AG04450 (cell line): ENCODE results near the gene NT5DC4. TPM values are rescaled to one million over a fixed set of nuclear protein-coding genes. Genes with fewer than 3 reads are reported as not detected.

Experiments
- CTCF ChIA-PET: fragments of 300-600, 350-600 bp; formaldehyde crosslinking; extraction: SDS; loops from one replicate; lab custom pipeline; 2022; ENCODE audit warnings: antibody characterized with exemption, inconsistent platforms; lab: Charles Lee
- POLR2A ChIA-PET: fragments of 350-600 bp; formaldehyde crosslinking; extraction: SDS; loops from one replicate; lab custom pipeline; 2021; ENCODE audit warnings: antibody characterized with exemption, inconsistent platforms; lab: Yijun Ruan, JAX
- DNase-seq: peaks from one replicate; pipeline ENCODE4 v3.0.0-alpha.2; 2011; ENCODE audit warnings: low read depth, low spot score
- H3K27ac ChIP-seq: one replicate; pipeline ENCODE4 v1.5.1; 2012; ENCODE audit warnings: low read depth, low read length, control low read depth
- H3K27me3 ChIP-seq: one replicate; pipeline ENCODE4 v1.6.0; 2012; ENCODE audit warnings: low read length; ENCODE audit not compliant: control insufficient read depth, insufficient read depth
- H3K4me3 ChIP-seq: 2 replicates; pipeline ENCODE4 v1.5.1; 2011; ENCODE audit warnings: mild to moderate bottlenecking, low read depth, low read length, control low read depth
- H3K9me3 ChIP-seq: 2 replicates; pipeline ENCODE4 v1.5.1; 2012; ENCODE audit warnings: low read length; ENCODE audit not compliant: control insufficient read depth, insufficient read depth
- polyA plus RNA-seq: library from polyadenylated mRNA; depleted of rRNA; stranded (reverse); fragments of >200 nt; gene quantifications from 2 replicates; pipeline ENCODE4 v1.2.3, GENCODE V29; 2011
- TF ChIP-seq, protein P1 (sequence below): IDR thresholded peaks from 2 replicates; pipeline ENCODE4 v1.5.1; 2011; ENCODE audit warnings: low read depth, low read length, control low read depth, inconsistent platforms

Gene NT5DC4
- polyA plus RNA-seq, 1 experiment, result not detected

DNA sequence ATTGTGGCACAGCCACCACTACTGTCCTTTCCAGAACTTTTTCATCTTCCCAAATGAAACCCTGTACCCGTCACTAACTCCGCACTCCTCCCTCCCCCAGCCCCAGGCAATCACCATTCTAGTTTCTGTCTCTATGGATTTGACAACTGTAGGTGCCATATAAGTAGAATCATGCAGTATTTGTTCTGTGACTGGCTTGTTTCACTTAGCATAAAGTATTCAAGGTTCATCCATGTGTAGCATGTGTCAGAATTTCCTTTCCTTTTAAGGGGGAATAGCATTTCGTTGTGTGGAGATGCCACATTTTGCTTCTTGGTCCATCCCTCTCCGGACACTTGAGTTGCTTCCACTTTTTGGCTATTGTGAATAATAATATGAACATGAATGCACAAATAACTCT lies 44.4 kb downstream of the NT5DC4 start:
- DNase-seq, result no peak
- ChIA-PET CTCF (interaction anchor here (0.6 kb wide), 1 partner anchor 16 kb away, joined by 3 read pairs; no protein-coding TSS in a partner anchor), POLR2A (no interaction called here)
- TF ChIP-seq, protein P1, sequence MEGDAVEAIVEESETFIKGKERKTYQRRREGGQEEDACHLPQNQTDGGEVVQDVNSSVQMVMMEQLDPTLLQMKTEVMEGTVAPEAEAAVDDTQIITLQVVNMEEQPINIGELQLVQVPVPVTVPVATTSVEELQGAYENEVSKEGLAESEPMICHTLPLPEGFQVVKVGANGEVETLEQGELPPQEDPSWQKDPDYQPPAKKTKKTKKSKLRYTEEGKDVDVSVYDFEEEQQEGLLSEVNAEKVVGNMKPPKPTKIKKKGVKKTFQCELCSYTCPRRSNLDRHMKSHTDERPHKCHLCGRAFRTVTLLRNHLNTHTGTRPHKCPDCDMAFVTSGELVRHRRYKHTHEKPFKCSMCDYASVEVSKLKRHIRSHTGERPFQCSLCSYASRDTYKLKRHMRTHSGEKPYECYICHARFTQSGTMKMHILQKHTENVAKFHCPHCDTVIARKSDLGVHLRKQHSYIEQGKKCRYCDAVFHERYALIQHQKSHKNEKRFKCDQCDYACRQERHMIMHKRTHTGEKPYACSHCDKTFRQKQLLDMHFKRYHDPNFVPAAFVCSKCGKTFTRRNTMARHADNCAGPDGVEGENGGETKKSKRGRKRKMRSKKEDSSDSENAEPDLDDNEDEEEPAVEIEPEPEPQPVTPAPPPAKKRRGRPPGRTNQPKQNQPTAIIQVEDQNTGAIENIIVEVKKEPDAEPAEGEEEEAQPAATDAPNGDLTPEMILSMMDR, result no peak
- no peaks in the 10 kb centered on the region for H3K27me3 ChIP-seq
- peak overlapping the region; percentile 88 for H3K4me3 ChIP-seq
- H3K9me3 ChIP-seq, result no peaks in the 10 kb centered on the region; the same call in 1 of the 2 replicates
- peak overlapping the region; percentile 25 for H3K27ac ChIP-seq

DNA sequence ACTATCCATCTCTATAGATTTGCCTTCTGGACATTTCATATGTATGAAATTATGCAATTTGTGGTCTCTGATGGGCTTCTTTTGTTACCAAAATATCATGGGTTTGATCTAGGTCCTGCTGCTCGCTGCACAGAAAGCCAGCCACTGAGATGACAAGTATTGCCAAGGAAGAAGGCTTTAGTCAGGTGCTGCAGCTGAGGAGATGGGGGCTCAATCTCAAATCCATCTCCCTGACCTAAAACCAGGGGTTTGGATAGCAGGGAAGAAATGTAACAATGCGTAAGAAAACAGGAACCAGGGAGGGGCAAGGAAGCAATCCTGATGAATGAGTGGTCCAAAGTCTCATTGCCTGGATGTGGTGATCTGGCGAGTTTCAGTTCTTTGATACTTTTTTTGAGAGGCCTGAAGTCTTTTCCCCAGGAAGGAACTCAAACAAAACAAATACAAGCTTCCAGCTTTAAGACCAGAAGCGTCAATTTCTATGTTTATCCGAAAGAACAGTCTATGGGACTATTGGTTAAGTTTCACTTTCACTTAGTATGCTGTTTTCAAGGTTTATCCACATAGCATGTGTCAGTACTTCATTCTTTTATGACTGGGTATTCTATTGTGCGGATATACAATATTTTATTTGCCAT lies 47.0 kb downstream of the NT5DC4 start:
- CTCF ChIA-PET, result no interaction called here

DNA sequence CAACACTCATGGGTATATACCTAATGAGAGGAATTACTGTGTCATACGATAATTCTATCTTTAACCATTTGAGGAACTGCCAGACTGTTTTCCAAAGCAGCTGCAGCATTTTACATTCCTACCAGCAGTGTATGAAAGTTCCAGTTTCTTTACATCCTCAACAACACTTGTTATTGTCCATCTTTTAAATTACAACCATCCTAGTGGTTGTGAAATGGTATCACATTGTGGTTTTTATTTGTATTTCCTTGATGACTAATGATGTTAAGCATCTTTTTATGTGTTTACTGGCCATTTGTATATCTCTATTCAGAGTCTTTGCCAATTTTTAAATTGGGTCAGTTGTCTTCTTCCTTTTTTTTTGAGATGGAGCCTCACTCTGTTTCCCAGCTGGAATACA lies 47.6 kb downstream of the NT5DC4 start:
- DNase-seq, result no peak
- Histone ChIP-seq H3K27me3 (no peaks in the 10 kb centered on the region), H3K9me3 (no peaks in the 10 kb centered on the region; the same call in 1 of the 2 replicates), H3K27ac (no peak overlapping the region), H3K4me3 (no peak overlapping the region)
- POLR2A ChIA-PET, result no interaction called here
- TF ChIP-seq, protein P1, result no peak
- CTCF ChIA-PET, result interaction anchor here (1.2 to 1.8 kb wide), 2 partner anchors 19 to 174 kb away, joined by 3 to 6 read pairs; no protein-coding TSS in a partner anchor

More for the DNA sequence above, 47.0 kb downstream of the NT5DC4 start:
- no peak for DNase-seq
- TF ChIP-seq, protein P1, result no peak
- H3K27me3 ChIP-seq, result no peaks in the 10 kb centered on the region
- POLR2A ChIA-PET, result no interaction called here
- no peaks in the 10 kb centered on the region; the same call in 1 of the 2 replicates for H3K9me3 ChIP-seq
- H3K27ac ChIP-seq, result no peak overlapping the region
- no peak overlapping the region for H3K4me3 ChIP-seq

DNA sequence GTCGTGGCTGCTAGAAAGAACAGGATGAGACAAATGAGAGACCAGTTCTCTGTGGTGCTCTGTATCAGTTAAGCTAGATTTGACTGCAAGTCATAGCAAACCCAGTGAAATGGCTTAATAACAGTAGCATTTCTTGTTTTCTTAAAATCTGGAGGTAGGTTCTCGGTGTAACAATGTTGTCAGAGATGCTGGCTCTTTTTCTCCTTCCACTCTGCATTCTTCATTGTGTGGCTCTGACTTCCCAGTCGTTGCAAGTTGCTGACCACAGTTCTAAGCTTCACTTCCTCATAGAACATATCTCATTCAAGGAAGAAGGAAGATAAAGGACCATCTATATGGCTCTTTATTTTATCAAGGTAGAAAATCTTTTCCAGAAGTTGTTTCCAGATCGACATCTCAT lies 51.5 kb downstream of the NT5DC4 start:
- ChIA-PET CTCF (interaction anchor here (1.3 to 2.1 kb wide), 2 partner anchors 23 to 187 kb away, joined by 5 to 11 read pairs; no protein-coding TSS in a partner anchor), POLR2A (no interaction called here)
- H3K4me3 ChIP-seq, result no peak overlapping the region
- H3K27me3 ChIP-seq, result no peaks in the 10 kb centered on the region
- no peak overlapping the region for H3K27ac ChIP-seq
- DNase-seq, result no peak
- no peaks in the 10 kb centered on the region for H3K9me3 ChIP-seq
- TF ChIP-seq, protein P1, result no peak

DNA sequence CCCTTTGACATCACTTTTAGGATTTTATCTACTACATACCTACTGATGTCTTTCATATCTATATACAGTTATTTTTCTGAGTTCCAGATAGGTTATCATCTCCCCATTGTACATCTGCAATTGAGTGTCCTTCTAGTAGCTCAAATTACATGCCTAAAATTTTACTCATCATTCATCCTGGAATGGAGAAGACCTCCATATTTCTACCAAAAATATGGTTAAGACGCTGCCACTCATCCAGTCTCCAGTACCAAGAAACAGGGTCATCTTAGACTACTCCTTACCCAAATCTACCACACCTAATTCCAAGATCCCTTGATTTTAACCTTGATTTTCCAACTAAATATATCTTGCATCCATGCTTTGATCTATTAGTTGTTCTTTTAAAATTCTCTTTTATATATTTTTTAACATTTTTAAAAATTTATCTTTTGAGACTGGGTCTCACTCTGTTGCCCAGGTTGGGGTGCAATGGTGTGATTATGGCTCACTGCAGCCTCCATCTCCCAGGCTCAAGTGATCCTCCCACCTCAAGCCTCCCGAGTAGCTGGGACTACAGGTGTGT lies 52.2 kb downstream of the NT5DC4 start:
- CTCF ChIA-PET, result interaction anchor here (0.7 to 2.1 kb wide), 5 partner anchors 24 to 186 kb away, joined by 4 to 11 read pairs (median 5); no protein-coding TSS in a partner anchor

More for the DNA sequence above, 52.2 kb downstream of the NT5DC4 start:
- no peak overlapping the region for H3K4me3 ChIP-seq
- H3K27me3 ChIP-seq, result no peaks in the 10 kb centered on the region
- no peaks in the 10 kb centered on the region for H3K9me3 ChIP-seq
- TF ChIP-seq, protein P1, result no peak
- H3K27ac ChIP-seq, result no peak overlapping the region
- POLR2A ChIA-PET, result no interaction called here
- no peak for DNase-seq
